ENCODE results near the gene MRPL34.

DNA sequence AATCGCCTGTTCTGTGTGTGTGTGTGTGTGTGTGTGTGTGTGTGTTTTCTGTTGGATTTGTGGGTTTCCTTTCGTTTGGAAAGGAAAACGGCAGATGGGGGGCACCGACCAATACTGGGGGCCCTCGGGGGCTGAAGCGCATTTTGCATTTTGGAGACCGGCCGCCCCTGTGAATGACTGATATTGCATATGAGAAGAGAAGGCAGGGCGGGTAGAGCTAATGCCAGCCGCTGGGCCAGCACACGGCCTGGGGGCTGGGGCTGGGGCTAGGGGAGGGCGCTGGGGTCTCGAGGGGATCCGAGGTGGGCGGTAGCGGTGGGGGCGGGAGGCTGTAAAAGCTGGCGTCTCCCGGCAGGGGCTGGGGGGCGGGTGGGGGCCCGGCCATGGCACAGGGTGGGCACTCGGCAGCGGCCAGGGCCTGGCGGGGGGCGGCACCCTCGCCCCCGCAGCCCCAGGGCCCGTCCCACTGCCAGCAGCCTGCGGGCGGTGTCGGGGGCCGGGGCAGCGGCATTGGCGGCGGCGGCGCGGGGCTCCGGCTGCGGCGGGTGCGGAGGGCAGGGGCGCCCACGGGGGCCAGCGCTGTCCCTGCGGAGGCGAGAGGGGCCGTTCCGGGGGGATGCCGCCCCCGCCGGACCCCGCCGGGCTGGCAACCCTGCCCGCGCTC is 17.8 kb downstream of the MRPL34 start:
- TF ChIP-seq, protein P1, sequence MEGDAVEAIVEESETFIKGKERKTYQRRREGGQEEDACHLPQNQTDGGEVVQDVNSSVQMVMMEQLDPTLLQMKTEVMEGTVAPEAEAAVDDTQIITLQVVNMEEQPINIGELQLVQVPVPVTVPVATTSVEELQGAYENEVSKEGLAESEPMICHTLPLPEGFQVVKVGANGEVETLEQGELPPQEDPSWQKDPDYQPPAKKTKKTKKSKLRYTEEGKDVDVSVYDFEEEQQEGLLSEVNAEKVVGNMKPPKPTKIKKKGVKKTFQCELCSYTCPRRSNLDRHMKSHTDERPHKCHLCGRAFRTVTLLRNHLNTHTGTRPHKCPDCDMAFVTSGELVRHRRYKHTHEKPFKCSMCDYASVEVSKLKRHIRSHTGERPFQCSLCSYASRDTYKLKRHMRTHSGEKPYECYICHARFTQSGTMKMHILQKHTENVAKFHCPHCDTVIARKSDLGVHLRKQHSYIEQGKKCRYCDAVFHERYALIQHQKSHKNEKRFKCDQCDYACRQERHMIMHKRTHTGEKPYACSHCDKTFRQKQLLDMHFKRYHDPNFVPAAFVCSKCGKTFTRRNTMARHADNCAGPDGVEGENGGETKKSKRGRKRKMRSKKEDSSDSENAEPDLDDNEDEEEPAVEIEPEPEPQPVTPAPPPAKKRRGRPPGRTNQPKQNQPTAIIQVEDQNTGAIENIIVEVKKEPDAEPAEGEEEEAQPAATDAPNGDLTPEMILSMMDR (IDR thresholded peaks at IDR 0.05) = no peak
- TF ChIP-seq POLR2A (IDR thresholded peaks at IDR 0.05) = no peak

Data from right lobe of liver (tissue), 4 donors.